ENCODE measurements around the gene FUOM.
A peak's percentile ranks its signal among the peaks of the same experiment; 100 is the strongest.

Gene FUOM

DNA sequence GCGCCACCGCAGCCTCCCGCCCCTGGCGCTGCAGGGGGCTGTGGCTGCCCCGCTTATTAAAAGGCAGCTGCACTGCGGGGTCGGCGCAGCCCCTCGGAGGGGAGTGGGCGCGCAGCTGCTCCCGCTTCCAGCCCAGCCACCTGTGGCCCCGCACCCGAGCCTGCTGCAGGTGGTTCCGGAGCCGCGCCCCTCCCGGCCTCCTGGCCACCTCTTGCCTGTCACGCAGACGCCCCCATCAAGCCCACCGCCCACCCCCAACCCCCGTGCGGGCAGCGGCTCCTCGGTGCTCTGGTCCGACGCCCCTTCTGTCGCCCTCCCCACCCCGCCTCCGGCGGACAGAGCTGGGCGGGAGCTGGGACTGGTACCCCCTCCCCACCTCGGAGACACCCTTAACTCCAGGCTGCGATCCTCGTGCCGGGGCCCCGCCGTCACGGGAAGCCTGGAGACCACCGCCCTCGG, 21.7 kb downstream of the FUOM start:
- H3K27me3 Mint-ChIP-seq (ENCODE audit: low read depth) = peaks cover 46% of the 10 kb centered on the region
- TF ChIP-seq, protein P1, sequence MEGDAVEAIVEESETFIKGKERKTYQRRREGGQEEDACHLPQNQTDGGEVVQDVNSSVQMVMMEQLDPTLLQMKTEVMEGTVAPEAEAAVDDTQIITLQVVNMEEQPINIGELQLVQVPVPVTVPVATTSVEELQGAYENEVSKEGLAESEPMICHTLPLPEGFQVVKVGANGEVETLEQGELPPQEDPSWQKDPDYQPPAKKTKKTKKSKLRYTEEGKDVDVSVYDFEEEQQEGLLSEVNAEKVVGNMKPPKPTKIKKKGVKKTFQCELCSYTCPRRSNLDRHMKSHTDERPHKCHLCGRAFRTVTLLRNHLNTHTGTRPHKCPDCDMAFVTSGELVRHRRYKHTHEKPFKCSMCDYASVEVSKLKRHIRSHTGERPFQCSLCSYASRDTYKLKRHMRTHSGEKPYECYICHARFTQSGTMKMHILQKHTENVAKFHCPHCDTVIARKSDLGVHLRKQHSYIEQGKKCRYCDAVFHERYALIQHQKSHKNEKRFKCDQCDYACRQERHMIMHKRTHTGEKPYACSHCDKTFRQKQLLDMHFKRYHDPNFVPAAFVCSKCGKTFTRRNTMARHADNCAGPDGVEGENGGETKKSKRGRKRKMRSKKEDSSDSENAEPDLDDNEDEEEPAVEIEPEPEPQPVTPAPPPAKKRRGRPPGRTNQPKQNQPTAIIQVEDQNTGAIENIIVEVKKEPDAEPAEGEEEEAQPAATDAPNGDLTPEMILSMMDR (IDR thresholded peaks at IDR 0.05; ENCODE audit: unreplicated experiment in 3 of 3) = no peak
- H3K9me3 Mint-ChIP-seq = peaks cover 19% of the 10 kb centered on the region
- no peak overlapping the region for H3K27ac Mint-ChIP-seq
- H3K4me3 Mint-ChIP-seq = no peak overlapping the region
- H3K36me3 Mint-ChIP-seq (ENCODE audit: low read depth) = no peaks in the 10 kb centered on the region
- H3K4me1 Mint-ChIP-seq = no peaks in the 10 kb centered on the region

DNA sequence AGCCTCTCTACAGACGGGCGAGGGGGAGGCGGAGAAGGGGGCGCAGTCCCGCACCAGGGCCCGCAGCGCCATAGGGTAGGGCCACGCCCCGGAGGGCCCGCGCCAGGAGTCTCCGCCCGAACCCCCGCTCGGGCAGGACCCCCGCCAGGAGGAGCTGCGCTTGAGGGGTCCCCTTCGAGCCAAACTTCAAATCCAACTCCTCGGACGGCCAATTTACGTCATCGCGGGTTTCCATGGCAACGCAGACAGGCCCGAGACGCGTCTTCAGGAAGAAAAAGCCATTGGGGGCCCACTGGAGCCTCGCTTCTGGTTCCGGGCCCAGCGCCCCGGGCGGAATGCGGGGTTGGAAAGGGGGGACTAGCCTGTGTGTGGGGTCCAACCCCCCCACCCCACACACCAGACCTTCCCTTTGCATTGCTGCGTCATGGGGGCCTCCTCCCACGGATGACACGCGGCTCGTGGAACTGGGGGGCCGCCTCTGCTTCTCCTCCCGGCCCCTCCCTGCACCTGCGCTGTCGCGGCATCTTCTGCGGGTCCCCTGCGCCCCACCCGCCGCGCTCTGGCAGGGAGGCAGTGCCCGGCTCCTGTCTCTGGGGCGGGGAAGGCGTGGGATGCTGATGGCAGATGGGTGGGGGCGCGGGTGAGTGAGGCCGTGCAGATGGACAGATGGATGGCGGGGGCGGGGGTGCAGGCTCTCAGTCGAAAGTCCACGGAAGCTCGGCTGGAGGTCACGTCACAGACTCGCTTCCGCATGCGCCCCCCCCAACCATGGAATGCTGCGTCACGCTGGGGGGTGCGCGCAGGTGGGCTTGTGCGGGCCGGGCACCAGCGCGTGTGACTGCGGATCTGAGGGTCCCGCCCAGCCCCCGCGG, 22.3 kb downstream of the FUOM start:
- Mint-ChIP-seq H3K27me3 (ENCODE audit: low read depth) (peaks cover 52% of the 10 kb centered on the region), H3K4me3 (peak overlapping the region in 2 of 3 experiments; percentile 13 to 28), H3K9me3 (peaks cover 19% of the 10 kb centered on the region), H3K27ac (no peak overlapping the region), H3K36me3 (ENCODE audit: low read depth) (no peaks in the 10 kb centered on the region), H3K4me1 (no peaks in the 10 kb centered on the region)
- TF ChIP-seq, protein P1 (IDR thresholded peaks at IDR 0.05; ENCODE audit: unreplicated experiment in 3 of 3) = no peak

DNA sequence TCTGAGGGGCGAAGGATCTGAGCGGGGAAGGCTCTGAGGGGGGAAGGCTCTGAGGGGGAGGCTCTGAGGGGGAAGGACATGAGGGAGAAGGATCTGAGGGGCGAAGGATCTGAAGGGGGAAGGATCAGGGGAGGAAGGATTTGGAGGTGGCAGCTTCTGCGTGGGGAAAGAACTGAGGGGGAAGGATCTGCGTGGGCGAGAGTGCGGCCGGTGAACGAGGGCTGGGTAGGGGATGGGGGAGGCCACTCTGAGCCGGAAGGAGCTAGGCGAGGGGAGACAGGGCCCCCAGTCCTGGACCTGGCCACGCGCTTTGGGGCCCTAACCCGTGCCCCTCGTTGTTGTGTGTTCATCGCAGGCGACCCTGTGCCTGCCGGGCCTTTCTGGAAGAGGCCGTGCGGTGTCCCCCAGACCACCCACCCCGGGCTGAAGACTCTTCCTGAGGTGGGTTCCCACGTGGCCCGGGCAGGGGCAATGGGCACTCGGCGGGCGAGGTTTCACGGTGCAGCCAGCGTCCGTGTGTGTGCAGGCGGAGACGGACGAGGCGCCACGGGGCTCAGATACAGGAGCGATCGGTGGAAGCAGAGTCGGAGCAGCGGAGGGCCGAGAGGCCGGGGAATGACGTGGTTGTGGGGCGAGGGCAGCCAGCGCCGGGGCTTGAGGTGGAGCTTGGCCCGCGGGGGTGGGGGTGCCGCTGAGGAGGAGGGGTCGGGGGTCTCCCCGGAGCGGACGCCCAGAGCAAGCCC, 23.1 kb downstream of the FUOM start:
- Mint-ChIP-seq H3K36me3 (ENCODE audit: low read depth) (no peaks in the 10 kb centered on the region), H3K4me1 (peaks cover 2% of the 10 kb centered on the region), H3K9me3 (peaks cover 19% of the 10 kb centered on the region), H3K4me3 (peak overlapping the region; percentile 71 to 83 (median 78)), H3K27me3 (ENCODE audit: low read depth) (peaks cover 58% of the 10 kb centered on the region), H3K27ac (no peak overlapping the region)
- TF ChIP-seq, protein P1 (IDR thresholded peaks at IDR 0.05; ENCODE audit: unreplicated experiment in 3 of 3) = no peak

DNA sequence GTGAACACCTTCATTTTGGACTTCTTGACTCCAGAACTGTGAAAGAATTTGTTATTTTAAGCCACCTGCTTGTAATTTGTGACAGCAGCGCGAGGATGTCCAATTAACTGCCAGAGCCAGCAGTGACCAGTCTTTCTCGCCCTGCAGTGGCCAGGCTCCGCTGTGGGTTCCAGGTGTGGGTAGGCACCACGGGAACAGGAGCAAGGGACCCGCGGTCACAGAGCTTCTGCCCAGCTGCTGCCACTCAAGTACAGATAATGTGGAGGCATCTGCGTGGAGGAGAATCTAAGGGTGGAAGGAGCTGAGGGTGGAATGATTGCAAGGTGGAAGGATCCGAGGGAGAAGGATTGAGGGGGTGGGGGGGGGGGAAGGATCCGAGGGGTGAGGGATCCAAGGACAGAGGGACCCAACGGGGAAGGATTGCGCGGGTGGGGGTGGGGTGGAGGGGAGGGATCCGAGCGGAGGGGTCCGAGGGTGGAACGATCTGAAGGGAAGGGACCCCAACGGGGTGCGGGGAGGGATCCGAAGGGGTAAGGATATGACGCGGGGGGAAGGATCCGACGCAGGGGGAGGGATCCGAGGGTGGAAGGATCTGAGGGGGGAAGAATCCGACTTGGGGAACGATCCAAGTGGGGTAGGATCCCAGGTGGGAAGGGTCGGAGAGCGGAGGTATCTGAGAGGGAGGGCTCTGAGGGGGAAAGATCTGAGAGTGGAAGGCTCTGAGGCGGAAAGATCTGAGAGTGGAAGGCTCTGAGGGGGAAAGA, 24.7 kb downstream of the FUOM start:
- Mint-ChIP-seq H3K4me1 (peaks cover 9% of the 10 kb centered on the region), H3K27me3 (ENCODE audit: low read depth) (peaks cover 74% of the 10 kb centered on the region), H3K36me3 (ENCODE audit: low read depth) (no peaks in the 10 kb centered on the region), H3K27ac (no peak overlapping the region), H3K9me3 (peaks cover 19% of the 10 kb centered on the region), H3K4me3 (no peak overlapping the region)
- TF ChIP-seq, protein P1 (IDR thresholded peaks at IDR 0.05; ENCODE audit: unreplicated experiment in 3 of 3) = no peak

DNA sequence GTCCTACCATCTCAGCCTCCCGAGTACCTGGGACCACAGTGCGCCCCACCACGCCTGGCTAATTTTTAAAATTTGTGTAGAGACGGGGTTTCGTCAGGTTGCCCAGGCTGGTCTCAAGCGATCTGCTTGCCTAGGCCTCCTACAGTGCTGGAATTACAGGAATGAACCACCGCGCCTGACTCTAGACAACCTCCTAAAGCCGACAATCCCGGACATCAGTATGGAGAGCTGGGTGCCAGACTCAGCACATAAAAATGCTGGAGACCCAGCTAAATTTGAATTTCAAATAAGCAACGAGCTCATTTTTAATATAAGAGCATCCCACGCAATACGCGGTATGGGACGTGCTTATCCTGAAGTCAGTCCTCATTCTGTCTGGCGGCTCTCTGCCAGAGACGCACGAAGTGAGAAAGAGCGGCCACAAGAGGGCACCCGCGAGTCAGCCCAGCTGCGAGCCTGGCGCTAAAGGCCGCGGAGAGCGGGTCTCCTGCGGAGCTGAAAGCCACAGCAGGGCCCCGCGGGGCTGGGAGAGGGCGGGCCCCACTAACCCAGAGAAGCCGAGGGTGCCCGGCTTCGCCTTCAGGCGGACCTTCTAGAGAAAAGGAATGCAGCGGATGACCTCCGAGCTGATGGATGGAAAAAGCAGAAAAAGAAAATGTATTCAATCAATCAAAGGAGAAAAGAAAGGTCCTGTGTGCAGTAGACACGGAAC, 28.2 kb downstream of the FUOM start:
- peaks cover 19% of the 10 kb centered on the region for H3K9me3 Mint-ChIP-seq
- peaks cover 15% of the 10 kb centered on the region for H3K4me1 Mint-ChIP-seq
- no peak overlapping the region for H3K27ac Mint-ChIP-seq
- H3K36me3 Mint-ChIP-seq (ENCODE audit: low read depth) = no peaks in the 10 kb centered on the region
- H3K27me3 Mint-ChIP-seq (ENCODE audit: low read depth) = peaks cover 89% of the 10 kb centered on the region
- TF ChIP-seq, protein P1 (IDR thresholded peaks at IDR 0.05; ENCODE audit: unreplicated experiment in 3 of 3) = peak; percentile 96 to 98 (median 97)
- H3K4me3 Mint-ChIP-seq = peak overlapping the region; percentile 39 to 61 (median 42)
